ENCODE data around the gene MLC1.
A peak's percentile ranks its signal among the peaks of the same experiment; 100 is the strongest.

Gene MLC1

GRCh38 chr22:50114221-50115021 lies 29.2 kb upstream of the MLC1 start:
- H3K4me3 ChIP-seq (ENCODE audit: low read depth, low read length): no peak overlapping the region
- peak overlapping the region; percentile 32 for H3K27ac ChIP-seq
- H3K9ac ChIP-seq: no peak overlapping the region
- H3K4me2 ChIP-seq (ENCODE audit: low read length): no peak overlapping the region
- no peak for TF ChIP-seq CTCF (IDR thresholded peaks at IDR 0.05)
- no peaks in the 10 kb centered on the region for H3K36me3 ChIP-seq (ENCODE audit: control insufficient read depth, insufficient read depth, low read length)
- no peaks in the 10 kb centered on the region for H3K9me3 ChIP-seq (ENCODE audit: control insufficient read depth, low read length)
- no peaks in the 10 kb centered on the region for H3K27me3 ChIP-seq (ENCODE audit: control insufficient read depth, insufficient read depth, low read length)
- no peak overlapping the region for H2AFZ ChIP-seq
- peaks cover 5% of the 10 kb centered on the region for H3K4me1 ChIP-seq
- no peaks in the 10 kb centered on the region for H3K79me2 ChIP-seq

- Histone ChIP-seq H3K4me1 (peaks cover 5% of the 10 kb centered on the region), H2AFZ (no peak overlapping the region), H3K4me2 (ENCODE audit: low read length) (no peak overlapping the region), H3K27ac (no peak overlapping the region), H3K4me3 (ENCODE audit: low read depth, low read length) (no peak overlapping the region), H3K9me3 (ENCODE audit: control insufficient read depth, low read length) (no peaks in the 10 kb centered on the region), H3K9ac (no peak overlapping the region), H3K79me2 (no peaks in the 10 kb centered on the region), H3K27me3 (ENCODE audit: control insufficient read depth, insufficient read depth, low read length) (no peaks in the 10 kb centered on the region), H3K36me3 (ENCODE audit: control insufficient read depth, insufficient read depth, low read length) (no peaks in the 10 kb centered on the region)
- TF ChIP-seq CTCF (IDR thresholded peaks at IDR 0.05): no peak
Measured at GRCh38 chr22:50112151-50113118, 27.2 kb upstream of the MLC1 start.

- H3K4me2 ChIP-seq (ENCODE audit: low read length): no peak overlapping the region
Measured at GRCh38 chr22:50111056-50111455, 25.8 kb upstream of the MLC1 start.

GRCh38 chr22:50107529-50107928 lies 22.3 kb upstream of the MLC1 start:
- H2AFZ ChIP-seq: no peak overlapping the region
- no peak overlapping the region for H3K4me3 ChIP-seq (ENCODE audit: low read depth, low read length)
- H3K4me1 ChIP-seq: no peaks in the 10 kb centered on the region
- H3K27ac ChIP-seq: no peak overlapping the region
- no peak overlapping the region for H3K4me2 ChIP-seq (ENCODE audit: low read length)
- no peaks in the 10 kb centered on the region for H3K36me3 ChIP-seq (ENCODE audit: control insufficient read depth, insufficient read depth, low read length)
- H3K27me3 ChIP-seq (ENCODE audit: control insufficient read depth, insufficient read depth, low read length): no peaks in the 10 kb centered on the region
- H3K79me2 ChIP-seq: no peaks in the 10 kb centered on the region
- no peak overlapping the region for H3K9ac ChIP-seq
- TF ChIP-seq CTCF (IDR thresholded peaks at IDR 0.05): no peak
- H3K9me3 ChIP-seq (ENCODE audit: control insufficient read depth, low read length): no peaks in the 10 kb centered on the region

More at GRCh38 chr22:50111056-50111455, 25.8 kb upstream of the MLC1 start:
- Histone ChIP-seq H3K9me3 (ENCODE audit: control insufficient read depth, low read length) (no peaks in the 10 kb centered on the region), H3K27me3 (ENCODE audit: control insufficient read depth, insufficient read depth, low read length) (no peaks in the 10 kb centered on the region), H3K27ac (no peak overlapping the region), H3K4me3 (ENCODE audit: low read depth, low read length) (no peak overlapping the region), H2AFZ (no peak overlapping the region), H3K79me2 (no peaks in the 10 kb centered on the region), H3K4me1 (peaks cover 5% of the 10 kb centered on the region), H3K9ac (no peak overlapping the region), H3K36me3 (ENCODE audit: control insufficient read depth, insufficient read depth, low read length) (no peaks in the 10 kb centered on the region)
- TF ChIP-seq CTCF (IDR thresholded peaks at IDR 0.05): no peak
